HEK293T (cell line): Measurements from ENCODE around the gene TRPV3.

Experiments used
- ARNT ChIP-seq: fragments of 450-650 bp; IDR thresholded peaks from 2 replicates; pipeline ENCODE4 v1.6.1; 2017; ENCODE audit warnings: mild to moderate bottlenecking
- BHLHE40 ChIP-seq: fragments of 450-650 bp; IDR thresholded peaks from 2 replicates; pipeline ENCODE4 v1.6.1; 2016; ENCODE audit warnings: mild to moderate bottlenecking, moderate library complexity, borderline replicate concordance
- ELF4 ChIP-seq: fragments of 450-650 bp; IDR thresholded peaks from 2 replicates; pipeline ENCODE4 v1.6.1; 2017; ENCODE audit warnings: antibody characterized with exemption
- FOXK2 ChIP-seq: fragments of 450-650 bp; IDR thresholded peaks from 2 replicates; pipeline ENCODE4 v1.6.1; 2016; ENCODE audit warnings: mild to moderate bottlenecking
- FOXM1 ChIP-seq: fragments of 450-650 bp; IDR thresholded peaks from 2 replicates; pipeline ENCODE4 v1.6.1; 2017; ENCODE audit warnings: mild to moderate bottlenecking, borderline replicate concordance
- LEF1 ChIP-seq: fragments of 450-650 bp; IDR thresholded peaks from 2 replicates; pipeline ENCODE4 v1.6.1; 2017; ENCODE audit warnings: mild to moderate bottlenecking, borderline replicate concordance
- SP1 ChIP-seq: fragments of 450-650 bp; IDR thresholded peaks from 2 replicates; pipeline ENCODE4 v1.6.1; 2017
- SUZ12 ChIP-seq: fragments of 450-650 bp; IDR thresholded peaks from 2 replicates; pipeline ENCODE4 v1.6.1; 2016; ENCODE audit warnings: mild to moderate bottlenecking
- ZNF384 ChIP-seq: fragments of 450-650 bp; IDR thresholded peaks from 2 replicates; pipeline ENCODE4 v1.6.1; 2016
- TF ChIP-seq, protein P1 (sequence below): fragments of 450-650 bp; IDR thresholded peaks from 2 replicates; pipeline ENCODE4 v1.6.1; 2016

DNA sequence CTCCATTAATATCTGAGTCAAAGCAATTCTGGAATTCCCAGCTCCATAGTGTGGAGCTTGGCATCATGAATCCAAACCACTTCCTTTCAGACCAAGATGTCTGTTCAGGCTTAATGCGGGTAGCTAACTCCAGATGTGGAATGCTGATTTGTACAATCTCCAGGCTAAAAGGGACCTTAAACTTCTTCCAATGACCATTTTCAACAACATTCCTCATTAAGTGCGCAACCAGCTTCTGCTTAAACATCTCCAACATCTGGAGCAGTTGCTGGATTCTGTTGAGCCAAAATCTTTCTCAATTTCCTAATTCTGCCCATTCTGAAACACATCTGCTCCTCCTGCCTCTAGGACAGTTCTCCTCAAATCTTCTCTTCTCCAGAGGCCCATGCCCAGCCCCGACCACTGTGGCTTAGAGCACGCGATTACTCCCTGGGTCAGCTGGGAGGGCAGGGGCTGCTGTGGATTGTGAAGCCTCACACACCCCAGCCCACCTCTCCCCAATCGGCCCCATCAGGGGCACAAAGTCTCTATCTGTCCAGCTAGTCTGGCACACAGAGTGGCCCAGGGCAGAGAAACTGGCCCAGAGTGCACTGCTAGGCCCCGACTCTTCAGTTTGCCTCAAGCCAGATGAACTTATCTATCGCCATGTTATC lies 45.6 kb downstream of the TRPV3 start:
- TF ChIP-seq ZNF384 = no peak
- TF ChIP-seq, protein P1, sequence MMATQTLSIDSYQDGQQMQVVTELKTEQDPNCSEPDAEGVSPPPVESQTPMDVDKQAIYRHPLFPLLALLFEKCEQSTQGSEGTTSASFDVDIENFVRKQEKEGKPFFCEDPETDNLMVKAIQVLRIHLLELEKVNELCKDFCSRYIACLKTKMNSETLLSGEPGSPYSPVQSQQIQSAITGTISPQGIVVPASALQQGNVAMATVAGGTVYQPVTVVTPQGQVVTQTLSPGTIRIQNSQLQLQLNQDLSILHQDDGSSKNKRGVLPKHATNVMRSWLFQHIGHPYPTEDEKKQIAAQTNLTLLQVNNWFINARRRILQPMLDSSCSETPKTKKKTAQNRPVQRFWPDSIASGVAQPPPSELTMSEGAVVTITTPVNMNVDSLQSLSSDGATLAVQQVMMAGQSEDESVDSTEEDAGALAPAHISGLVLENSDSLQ = no peak
- no peak for TF ChIP-seq FOXK2
- TF ChIP-seq LEF1 = no peak
- TF ChIP-seq SP1 = no peak
- no peak for TF ChIP-seq ELF4
- no peak for TF ChIP-seq SUZ12
- TF ChIP-seq BHLHE40 = no peak
- TF ChIP-seq FOXM1 = no peak
- no peak for TF ChIP-seq ARNT
